COLO668 (cell line): ENCODE measurements around the gene TPD52L1.
A peak's percentile ranks its signal among the peaks of the same experiment; 100 is the strongest.

Experiments used
- DNase-seq: peaks from one replicate; lab custom pipeline; 2025; ENCODE audit not compliant: unreplicated experiment; lab: John Stamatoyannopoulos, UW

Gene TPD52L1

GRCh38 chr6:125233202-125233601 is 79.6 kb downstream of the TPD52L1 start:
- DNase-seq: no peak

- DNase-seq: no peak
Measured at GRCh38 chr6:125236536-125237327, 83.2 kb downstream of the TPD52L1 start.

GRCh38 chr6:125237764-125238163 is 84.2 kb downstream of the TPD52L1 start:
- no peak for DNase-seq

GRCh38 chr6:125245109-125245508 is 91.5 kb downstream of the TPD52L1 start:
- no peak for DNase-seq

- peak; percentile 4 for DNase-seq
Measured at GRCh38 chr6:125245523-125246264, 92.1 kb downstream of the TPD52L1 start.

- DNase-seq: no peak
Measured at GRCh38 chr6:125246566-125246965, 93.0 kb downstream of the TPD52L1 start.

GRCh38 chr6:125248136-125248535 is 94.6 kb downstream of the TPD52L1 start:
- no peak for DNase-seq

GRCh38 chr6:125250511-125250910 is 96.9 kb downstream of the TPD52L1 start:
- DNase-seq: no peak

- DNase-seq: no peak
Measured at GRCh38 chr6:125251516-125252220, 98.1 kb downstream of the TPD52L1 start.

GRCh38 chr6:125252891-125253290 is 99.3 kb downstream of the TPD52L1 start:
- DNase-seq: no peak

GRCh38 chr6:125253881-125254280 is 100.3 kb downstream of the TPD52L1 start:
- no peak for DNase-seq

- no peak for DNase-seq
Measured at GRCh38 chr6:125254321-125254720, 100.7 kb downstream of the TPD52L1 start.

- no peak for DNase-seq
Measured at GRCh38 chr6:125255201-125255600, 101.6 kb downstream of the TPD52L1 start.

GRCh38 chr6:125257351-125257750 is 103.8 kb downstream of the TPD52L1 start:
- no peak for DNase-seq

- DNase-seq: no peak
Measured at GRCh38 chr6:125258651-125259353, 105.2 kb downstream of the TPD52L1 start.

GRCh38 chr6:125259354-125259736 is 105.8 kb downstream of the TPD52L1 start:
- DNase-seq: no peak

GRCh38 chr6:125262016-125263013 is 108.7 kb downstream of the TPD52L1 start:
- no peak for DNase-seq

- no peak for DNase-seq
Measured at GRCh38 chr6:125264476-125264875, 110.9 kb downstream of the TPD52L1 start.

GRCh38 chr6:125267806-125268523 is 114.4 kb downstream of the TPD52L1 start:
- no peak for DNase-seq
